OCI-LY7 (cell line): ENCODE measurements around the gene BUD23.

Experiments
- CTCF ChIP-seq: fragments of 200-600 bp; sonication (generic); conservative IDR thresholded peaks from 2 replicates; pipeline ENCODE4 v1.5.1; 2014; ENCODE audit warnings: mild to moderate bottlenecking, antibody characterized with exemption, low read length, moderate library complexity, mixed read lengths
- EZH2phosphoT487 ChIP-seq: fragments of 200-600 bp; sonication (generic); IDR thresholded peaks from 2 replicates; pipeline ENCODE4 v1.6.1; 2018; ENCODE audit warnings: low read depth, borderline replicate concordance, mild to moderate bottlenecking, mixed run types, antibody characterized with exemption, low read length, moderate library complexity, mixed read lengths

DNA sequence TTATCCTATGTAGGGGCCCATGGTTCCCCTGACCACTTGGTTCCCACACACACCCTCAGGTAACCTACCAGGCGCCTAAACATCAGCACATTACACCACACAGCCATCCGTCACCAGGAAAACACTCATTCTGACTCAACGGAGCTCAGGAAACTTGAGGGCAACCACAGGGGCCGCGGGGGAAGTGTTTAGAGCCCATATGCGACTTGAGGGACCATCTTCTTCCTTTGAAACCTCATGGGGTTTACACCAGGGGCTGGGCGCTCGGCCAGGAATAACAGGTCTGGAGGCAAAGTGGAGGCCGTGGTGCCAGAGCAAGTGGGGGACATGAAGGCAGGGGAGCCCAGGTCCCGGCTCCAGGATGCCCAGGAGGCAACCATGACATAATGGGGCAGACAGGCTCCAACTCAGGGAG, 34.6 kb downstream of the BUD23 start:
- TF ChIP-seq CTCF: no peak
- no peak for TF ChIP-seq EZH2phosphoT487
